GM21529 (cell line): Measurements from ENCODE around the gene ZNF747.
"Not testable (repeated sequence)": the region's sequence is repeated elsewhere in the genome, so short reads cannot be mapped to it uniquely, and the experiment has no call there.

Experiments
- ATAC-seq: cut with Tn5 transposase; IDR thresholded peaks from one replicate; pipeline ENCODE4 v1.9.1; 2021; ENCODE audit not compliant: unreplicated experiment

ZNF747 gene

DNA sequence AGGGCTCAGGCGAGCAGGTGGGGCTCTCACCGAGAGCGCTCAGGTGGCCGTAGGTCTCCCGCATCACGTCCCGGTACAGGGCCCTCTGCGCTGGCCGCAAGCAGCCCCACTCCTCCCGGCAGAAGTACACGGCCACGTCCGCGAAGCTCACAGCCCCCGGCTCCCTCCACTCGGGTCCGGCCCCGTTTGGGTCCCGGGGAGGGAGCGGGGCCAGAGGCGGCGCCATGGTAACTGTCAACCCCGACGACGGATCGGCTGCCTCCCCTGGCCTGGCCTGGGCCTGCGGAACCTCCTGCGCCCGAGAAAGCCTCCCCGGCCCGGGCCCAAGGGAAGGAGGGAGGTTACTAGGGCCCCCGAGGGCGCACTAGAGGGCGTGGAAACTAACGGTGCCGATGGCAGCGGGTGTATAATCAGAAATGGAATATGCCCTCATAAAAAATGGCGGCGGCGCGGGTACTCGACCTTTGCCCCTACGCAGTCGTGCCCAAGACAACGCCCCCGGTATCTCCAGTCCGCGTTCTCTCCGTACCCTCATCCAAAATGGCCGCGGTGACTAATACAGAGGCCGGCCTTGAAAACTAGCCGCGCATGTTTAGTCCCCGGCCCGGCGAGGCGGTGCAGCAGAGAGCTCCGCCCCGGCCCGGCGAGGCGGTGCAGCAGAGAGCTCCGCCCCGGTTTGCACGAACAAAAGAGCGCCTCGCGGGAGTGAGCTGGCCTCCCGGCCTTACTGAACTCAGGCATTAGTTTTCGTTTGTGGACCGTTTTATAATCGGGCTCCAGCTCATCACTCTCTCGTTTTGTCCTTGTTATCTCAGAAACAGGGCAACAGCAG lies 23.5 kb upstream of the ZNF747 start, which contains the start of gene ZNF764:
TSS of gene ZNF764 (minus strand) at position 418 of the 832 bp plus-strand sequence. CDS start at position 226, 192 bp downstream.
- ATAC-seq, result peak; percentile 88

DNA sequence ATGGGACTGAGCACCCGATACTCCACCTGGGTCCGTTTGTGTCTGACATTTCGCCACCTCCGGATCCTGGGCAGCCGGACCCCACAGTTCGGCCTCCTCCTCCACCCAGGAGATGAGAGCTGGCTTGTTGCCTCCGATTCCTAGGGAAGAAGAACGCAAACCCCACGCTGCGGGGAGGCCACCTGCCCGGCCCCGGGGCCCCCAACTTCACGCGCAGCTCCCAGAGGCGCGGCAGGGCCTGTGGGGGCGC lies 23.0 kb upstream of the ZNF747 start:
- ATAC-seq, result peak; percentile 3

DNA sequence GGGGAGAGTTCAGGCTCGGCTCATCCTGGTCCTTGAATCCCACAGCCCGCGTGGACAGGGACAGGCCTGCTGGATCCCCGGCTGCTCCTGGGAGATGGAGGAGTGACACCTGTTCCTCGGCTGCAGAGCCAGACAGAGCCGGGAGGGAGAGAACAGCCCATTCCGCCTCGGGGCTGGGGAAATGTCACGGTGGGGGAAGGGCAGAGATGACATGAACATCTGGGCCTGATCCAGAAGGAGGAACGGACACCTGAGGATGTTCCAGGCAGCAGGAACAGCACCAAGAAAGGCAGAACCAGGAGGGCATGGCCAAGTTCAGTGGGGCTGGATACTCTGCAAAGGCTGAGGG lies 21.4 kb upstream of the ZNF747 start:
- ATAC-seq, result no peak

DNA sequence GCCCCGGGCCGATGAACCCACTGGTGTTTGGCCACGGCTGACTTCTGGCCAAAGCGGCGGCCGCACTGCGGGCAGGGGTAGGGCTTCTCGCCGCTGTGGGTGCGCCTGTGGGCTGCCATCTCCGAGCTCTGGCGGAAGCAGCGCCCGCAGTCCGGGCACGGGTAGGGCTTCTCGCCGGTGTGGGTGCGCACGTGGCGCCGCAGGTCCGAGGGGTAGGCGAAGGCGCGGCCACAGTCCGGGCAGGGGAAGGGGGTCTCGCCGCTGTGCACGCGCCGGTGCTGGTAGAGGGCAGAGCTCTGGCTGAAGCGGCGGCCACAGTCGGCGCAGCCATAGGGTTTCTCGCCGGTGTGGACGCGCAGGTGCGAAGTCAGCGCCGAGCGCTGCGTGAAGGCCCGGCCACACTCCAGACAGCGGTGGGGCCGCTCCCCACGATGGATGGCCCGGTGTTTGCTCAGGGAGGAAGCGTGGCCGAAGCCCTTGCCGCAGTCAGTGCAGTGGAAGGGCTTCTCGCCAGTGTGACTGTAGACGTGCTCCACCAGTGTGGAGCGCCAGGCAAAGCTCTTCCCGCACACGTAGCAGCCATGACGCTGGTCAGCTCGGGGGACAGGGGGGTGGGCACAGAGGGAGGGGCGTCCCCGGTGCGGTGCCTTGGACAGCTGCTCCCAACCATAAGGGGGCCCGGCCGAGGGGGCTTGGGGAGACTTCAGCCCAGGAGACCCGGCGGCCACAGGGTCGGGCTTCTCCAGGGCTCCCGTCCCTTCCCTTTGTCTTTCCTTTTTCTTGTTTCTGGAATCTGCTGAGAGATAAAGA lies 20.9 kb upstream of the ZNF747 start:
- ATAC-seq, result no peak

DNA sequence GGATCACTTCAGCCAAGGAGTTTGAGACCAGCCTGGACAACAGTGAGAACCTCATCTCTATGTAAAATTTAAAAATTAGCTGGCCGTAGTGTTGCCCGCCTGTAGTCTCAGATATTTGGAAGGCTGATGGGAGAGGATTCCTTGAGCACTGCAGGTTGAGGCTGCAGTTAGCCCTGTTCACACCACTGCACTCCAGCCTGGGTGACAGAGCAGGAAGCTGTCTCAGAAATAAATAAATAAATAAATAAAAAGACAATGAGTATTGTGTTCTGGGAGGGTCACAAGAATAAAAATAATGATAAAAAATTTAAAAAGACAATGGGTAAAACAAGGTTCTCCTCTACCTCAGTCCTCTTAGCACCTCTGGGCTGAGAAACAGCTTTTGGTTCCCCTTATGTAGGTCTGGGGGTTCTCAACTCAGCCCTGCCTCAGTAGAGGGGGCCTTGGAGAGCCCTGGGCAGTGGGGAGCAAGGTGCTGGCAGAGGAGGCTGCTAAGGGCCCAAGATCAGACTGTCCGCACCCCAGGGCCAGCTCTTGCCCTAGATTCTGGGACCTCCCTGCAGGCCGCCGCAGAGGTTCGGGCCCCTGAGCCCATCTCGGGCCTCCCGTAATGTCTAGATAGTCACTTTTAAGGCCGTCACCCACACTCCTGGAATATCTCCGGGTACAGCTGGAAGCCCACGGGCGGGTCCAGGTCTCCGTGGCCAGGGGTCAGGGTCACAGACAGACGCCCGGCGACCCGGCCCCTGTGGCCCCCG lies 20.1 kb upstream of the ZNF747 start:
- no peak for ATAC-seq

DNA sequence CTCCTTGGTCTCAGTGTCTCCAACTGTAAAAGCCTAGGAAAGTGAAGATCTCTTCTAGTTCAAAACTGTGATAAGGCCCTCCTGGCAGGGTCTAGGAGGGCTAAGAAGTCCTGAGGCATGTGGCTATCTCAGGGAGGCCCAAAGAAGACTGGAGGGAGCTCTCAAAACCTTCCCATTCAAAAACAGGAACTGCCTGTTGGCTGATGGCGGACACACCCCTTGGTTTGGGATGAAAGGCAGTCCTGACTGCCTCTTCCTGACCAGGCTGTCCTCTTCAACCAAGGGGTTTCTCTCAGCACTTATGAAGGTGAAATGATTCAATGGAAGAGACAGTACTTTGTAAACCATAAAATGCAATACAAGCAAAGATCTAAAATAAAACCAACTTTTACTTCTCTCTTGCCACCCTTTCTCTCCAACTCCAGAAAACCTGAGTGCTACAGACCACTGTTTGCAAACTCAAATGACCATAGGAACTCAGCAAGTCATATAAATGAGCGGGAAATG lies 18.8 kb upstream of the ZNF747 start:
- no peak for ATAC-seq

DNA sequence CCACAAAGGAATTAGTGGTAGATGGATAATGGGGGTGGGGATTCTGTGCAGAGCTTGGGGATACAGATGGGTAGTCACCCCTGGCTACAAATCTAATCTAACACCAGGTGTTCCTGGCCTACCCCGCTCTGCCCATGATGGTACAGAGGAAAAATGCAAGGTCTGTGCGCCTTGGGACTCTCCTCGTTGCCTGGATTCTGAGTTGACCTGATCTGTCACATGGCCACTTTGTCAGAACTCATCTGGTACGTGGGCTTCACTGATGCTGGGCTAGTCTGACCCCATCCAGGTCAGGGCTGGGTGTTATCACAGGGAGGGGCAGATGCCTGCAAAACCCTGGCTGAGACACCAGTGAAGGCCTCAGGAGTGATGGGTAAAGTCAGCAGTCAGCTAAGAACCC lies 18.3 kb upstream of the ZNF747 start:
- no peak for ATAC-seq

DNA sequence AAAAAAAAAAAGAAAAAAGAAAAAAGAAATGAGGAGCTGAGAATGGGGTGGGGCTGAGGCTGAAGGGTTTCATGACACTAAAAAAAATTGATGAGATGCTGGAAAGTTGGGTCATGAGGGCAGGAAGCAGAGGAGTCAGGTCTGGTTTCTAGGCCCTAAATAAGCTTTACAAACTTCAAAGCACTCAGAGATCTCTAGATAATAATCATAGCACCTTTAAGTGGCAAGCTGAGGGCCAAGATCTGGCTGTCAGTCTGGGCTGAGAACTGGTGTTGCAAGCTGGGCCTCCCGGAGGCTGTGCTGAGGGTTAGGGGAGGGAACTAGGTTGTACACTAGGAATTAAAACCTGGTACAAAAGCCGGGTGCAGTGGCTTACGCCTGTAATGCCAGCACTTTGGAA lies 17.1 kb upstream of the ZNF747 start:
- ATAC-seq, result no peak

DNA sequence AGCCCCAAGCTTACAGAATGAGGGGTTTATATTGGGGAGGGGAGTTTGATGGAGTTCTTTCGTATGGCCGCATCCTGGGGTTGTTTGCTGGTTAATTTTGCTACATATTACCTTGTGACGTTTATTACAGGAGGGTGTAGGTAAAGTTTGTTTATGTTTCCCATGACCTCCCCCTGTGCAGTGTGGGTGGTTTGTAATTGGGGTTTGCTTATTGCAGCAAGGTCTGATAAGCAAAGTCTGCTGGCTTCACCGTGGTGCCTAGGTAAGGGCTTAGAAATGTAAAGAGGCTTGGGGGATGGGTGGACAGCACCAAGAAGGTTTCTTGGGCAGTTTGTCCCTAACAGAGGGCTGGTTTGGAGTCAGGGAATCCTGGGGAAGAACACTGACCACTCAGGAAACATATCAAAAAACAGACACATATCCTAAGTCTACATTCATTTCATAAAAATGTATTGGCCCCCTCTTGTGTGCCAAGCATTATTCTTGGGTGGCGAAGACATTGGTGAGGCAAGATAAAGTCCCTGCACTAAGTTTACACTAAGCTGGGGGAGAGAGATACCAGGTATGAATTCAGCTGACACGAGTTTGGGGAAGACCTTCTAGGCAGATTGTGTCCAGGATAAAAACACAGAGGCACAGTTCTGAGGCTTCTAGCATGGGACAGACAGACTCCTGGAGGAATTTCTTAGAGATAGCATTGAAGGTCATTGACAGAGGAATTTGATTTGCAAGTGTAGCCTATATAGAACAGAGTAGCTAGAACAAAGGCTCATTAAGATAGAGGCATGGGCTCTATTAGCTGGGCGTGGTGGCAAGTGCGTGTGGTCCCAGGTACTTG lies 14.0 kb upstream of the ZNF747 start:
- ATAC-seq, result no peak

DNA sequence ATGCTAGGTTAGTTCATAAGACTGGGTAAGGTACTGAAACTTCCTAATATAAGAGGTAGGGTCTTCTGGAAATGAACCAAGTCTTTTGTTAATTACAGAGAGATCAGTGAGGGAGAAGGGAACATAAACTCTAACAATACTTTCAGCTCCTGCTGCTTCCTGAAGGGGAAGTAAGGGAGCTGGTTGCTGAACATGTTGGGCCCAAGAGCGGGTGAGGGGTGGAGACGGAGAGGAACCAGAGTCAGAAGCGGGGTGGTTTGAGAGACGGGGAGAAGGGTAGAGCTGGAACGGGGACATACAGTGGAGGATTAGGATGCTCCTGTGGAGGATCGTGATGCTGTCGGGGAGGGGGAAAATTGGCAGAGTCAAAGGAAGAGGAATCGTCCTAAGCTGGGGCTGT lies 11.5 kb upstream of the ZNF747 start:
- no peak for ATAC-seq

DNA sequence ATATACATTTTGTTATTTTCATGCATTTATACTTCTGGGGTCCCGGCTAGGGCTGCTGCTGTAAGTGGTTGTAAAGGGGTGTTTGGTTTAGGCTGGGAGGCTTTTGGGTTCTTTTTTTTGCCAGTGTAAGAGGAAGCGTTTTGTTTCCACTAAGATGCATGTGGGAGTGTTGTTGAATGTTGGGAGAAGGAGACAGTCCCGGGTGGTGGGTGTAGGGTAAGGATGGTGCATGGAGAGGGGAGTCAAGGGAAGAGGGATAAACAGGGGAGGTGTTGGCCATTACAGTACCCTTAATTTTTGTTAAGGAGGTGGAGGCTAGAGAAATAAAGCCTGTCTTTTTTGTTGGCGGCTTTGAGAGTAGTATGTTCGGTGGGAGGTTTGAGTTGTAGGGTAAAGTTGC lies 8.4 kb upstream of the ZNF747 start:
- no peak for ATAC-seq

DNA sequence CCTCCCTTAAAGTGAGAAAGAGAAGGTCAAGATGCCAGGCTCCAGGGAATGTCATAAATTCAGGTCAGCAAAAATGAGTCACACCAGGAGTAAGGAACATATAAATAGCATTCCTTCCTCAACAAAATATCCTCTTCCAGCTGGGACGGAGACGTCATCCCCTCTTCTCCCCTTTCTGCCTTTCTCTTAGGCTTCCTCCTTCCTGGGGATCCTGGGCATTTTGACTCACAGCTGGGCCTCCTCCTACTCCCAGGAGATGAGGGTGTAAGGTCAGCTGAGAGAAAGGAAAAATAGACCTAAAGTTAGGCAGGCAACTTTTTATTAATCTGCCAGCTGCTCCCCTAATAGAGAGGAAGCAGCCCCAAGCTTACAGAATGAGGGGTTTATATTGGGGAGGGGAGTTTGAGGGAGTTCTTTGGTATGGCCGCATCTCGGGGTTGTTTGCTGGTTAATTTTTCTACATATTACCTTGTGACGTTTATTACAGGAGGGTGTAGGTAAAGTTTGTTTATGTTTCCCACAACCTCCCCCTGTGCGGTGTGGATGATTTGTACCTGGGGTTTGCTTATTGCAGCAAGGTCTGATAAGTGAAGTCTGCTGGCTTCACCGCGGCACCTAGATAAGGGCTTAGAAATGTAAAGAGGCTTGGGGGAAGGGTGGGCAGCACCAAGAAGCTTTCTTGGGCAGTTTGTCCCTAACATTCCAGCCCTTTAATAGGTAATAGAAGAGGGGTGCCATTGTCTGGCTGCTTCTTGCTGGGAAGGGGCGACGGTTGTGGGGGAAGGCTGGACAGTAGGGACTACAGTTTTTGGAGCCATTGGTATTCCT lies 7.1 kb upstream of the ZNF747 start:
- no peak for ATAC-seq

DNA sequence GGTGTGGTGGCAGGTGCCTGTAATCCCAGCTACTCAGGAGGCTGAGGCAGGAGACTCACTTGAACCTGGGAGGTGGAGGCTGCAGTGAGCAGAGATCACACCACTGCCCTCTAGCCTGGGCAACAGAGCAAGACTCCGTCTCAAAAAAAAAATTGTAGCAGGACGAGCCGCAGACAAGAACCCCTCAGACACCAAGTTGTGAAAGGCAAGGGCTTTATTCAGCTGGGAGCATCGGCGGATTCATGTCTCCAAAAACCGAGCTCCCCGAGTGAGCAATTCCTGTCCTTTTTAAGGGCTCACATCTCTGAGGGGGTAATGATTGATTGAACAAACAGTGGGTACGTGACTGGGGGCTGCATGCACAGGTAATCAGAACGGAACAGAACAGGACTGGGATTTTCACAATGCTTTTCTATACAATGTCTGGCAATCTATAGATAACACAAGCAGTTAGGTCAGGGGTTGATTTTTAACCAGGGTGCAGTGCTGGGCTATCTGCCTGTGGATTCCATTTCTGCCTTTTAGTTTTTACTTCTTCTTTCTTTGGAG lies 6.3 kb upstream of the ZNF747 start:
- ATAC-seq, result not testable (repeated sequence)

DNA sequence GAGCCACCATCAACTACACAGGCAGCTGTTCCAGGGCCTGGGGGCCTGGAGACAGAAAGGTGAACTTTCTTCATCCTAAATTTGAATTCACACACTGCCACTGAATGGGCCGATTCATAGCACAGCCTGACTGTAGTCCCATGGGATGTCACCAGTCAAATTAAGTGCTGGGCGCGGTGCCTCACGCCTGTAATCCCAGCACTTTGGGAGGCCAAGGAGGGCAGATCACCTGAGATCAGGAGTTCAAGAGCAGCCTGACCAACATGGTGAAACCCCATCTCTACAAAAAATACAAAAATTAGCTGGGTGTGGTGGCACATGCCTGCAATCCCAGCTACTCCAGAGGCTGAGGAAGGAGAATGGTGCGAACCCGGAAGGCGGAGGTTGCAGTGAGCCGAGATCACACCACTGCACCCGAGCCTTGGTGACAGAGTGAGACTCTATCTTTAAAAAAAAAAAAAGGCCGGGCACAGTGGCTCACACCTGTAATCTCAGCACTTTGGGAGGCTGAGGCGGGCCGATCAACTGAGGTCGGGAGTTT lies 5.4 kb upstream of the ZNF747 start:
- ATAC-seq, result not testable (repeated sequence)

DNA sequence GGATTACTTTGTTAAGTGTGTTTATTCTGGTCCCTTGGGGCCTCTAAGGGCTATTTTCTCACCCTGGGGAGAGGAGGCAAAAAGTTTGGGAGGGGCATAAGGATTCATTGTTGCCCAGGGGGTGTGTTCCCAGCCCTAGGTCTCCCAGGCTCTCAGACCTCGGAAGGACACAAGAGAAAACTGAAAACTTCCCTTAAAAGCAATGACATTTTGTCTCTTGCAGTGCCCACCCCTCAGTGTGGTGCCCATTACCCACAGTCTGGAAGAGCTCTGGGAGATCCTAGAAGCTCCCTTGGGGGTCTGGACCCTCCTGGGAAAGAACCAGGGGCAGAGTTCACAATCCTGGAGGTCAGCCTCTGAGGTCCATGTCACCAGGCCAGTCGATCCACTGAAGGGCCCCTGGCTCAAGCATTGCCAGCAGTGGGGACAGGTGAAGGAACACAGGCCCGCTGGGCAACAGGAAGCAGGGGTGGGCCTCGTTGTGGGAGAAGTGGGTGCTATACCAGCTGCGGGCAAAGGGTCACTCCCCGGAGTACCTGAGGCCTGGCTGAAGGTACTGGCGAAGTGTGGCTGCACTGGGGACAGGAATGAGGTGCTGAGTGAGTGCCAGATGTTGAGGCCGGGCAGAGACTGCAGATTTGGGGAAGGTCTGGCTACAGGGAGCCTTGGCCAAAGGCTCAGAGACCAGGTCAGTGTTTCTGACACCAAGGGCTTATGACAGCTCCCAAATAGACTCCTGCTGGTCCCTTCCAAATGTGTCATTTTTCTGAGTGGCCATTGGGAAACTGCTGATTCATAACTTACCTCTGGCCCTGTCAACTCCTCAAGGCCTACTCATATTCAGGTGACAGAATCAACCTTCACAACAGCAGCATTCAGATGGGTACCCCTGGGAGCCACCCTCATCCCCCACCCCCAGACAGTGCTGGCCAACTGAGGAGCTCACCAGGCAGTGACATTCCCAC lies 4.6 kb upstream of the ZNF747 start:
- no peak for ATAC-seq

DNA sequence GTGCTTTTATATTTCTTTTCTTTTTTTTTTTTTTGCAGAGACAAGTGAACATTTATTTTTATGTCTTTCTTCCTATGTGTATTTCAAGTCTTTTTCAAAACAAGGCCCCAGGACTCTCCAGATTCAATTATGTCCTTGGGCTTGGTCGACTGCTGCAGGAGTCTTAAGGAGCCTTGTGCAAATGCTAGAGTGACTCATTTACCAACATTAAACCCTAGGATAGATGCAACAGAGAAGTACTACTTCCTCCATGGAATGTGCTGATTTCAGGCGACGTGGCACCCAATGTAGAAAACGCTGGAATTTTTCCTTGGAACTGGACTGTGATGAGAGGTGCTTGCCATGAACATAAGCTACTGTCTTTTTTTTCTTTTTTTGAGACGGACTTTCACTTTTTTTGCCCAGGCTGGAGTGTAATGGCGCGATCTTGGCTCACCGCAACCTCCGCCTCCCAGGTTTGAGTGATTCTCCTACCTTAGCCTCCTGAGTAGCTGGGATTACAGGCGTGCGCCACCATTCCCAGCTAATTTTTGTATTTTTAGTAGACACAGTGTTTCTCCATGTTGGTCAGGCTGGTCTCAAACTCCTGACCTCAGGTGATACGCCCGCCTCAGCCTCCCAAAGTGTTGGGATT lies 1.9 kb upstream of the ZNF747 start:
- not testable (repeated sequence) for ATAC-seq

DNA sequence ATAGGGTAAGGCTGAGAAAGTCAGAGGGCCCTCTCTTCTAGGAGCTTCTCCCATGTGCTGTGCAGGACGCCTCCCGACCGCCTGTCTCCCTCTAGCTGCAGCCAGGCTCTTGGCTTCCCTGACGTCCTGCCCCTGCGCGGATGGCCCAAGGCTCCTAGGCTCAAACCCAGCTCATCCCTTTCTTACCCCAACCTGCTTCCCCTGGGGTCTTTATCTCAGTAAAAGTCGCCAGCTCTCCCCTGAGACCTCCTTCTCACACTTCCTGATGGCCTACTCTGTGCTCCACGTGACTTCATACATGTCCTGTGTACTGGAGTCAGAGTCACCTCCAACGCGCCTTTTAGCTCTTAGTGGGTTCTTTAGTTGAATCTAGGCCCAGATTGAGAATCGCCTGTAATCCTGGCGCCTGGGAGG lies 1.1 kb upstream of the ZNF747 start:
- peak; percentile 60 for ATAC-seq
